ENCODE data around the gene PCSK4.

Gene PCSK4

GRCh38 chr19:1489463-1490310 is 463 bp downstream of the PCSK4 start:
- TF ChIP-seq TOX (CRISPR knock-in tag; IDR thresholded peaks at IDR 0.05; ENCODE audit: borderline replicate concordance) (no peak), CREB5 (CRISPR knock-in tag; IDR thresholded peaks at IDR 0.05; ENCODE audit: low read depth) (no peak), POU6F1 (CRISPR knock-in tag; IDR thresholded peaks at IDR 0.05; ENCODE audit: borderline replicate concordance, low read depth) (no peak), ZNF70 (CRISPR knock-in tag; IDR thresholded peaks at IDR 0.05) (no peak), CSDC2 (CRISPR knock-in tag; IDR thresholded peaks at IDR 0.05) (no peak), CSRNP3 (CRISPR knock-in tag; IDR thresholded peaks at IDR 0.05) (no peak), ZNF565 (CRISPR knock-in tag; conservative IDR thresholded peaks at IDR 0.05; ENCODE audit: low read depth) (no peak), ISL1 (CRISPR knock-in tag; IDR thresholded peaks at IDR 0.05) (no peak), ESRRG (CRISPR knock-in tag; IDR thresholded peaks at IDR 0.05) (no peak), GLIS3 (CRISPR knock-in tag; IDR thresholded peaks at IDR 0.05) (no peak), ARNTL (CRISPR knock-in tag; IDR thresholded peaks at IDR 0.05; ENCODE audit: borderline replicate concordance, low read depth) (no peak), OSR1 (CRISPR knock-in tag; IDR thresholded peaks at IDR 0.05) (no peak), ZFP30 (CRISPR knock-in tag; IDR thresholded peaks at IDR 0.05) (no peak), TSHZ2 (CRISPR knock-in tag; IDR thresholded peaks at IDR 0.05) (no peak), ZFP3 (CRISPR knock-in tag; IDR thresholded peaks at IDR 0.05) (no peak), ZNF8 (CRISPR knock-in tag; IDR thresholded peaks at IDR 0.05) (no peak), TCF4 (CRISPR knock-in tag; IDR thresholded peaks at IDR 0.05; ENCODE audit: borderline replicate concordance) (no peak)
- ATAC-seq, result no peak

- no peak for ATAC-seq
- no peak for TF ChIP-seq ZNF8 (CRISPR knock-in tag; IDR thresholded peaks at IDR 0.05)
- no peak for TF ChIP-seq TCF4 (CRISPR knock-in tag; IDR thresholded peaks at IDR 0.05; ENCODE audit: borderline replicate concordance)
These were observed 1.9 kb downstream of the PCSK4 start for GRCh38 chr19:1488282-1488601.

- TF ChIP-seq ZNF70 (CRISPR knock-in tag; IDR thresholded peaks at IDR 0.05), result no peak
- TF ChIP-seq ZNF8 (CRISPR knock-in tag; IDR thresholded peaks at IDR 0.05), result no peak
- no peak for TF ChIP-seq CREB5 (CRISPR knock-in tag; IDR thresholded peaks at IDR 0.05; ENCODE audit: low read depth)
- TF ChIP-seq ZNF565 (CRISPR knock-in tag; conservative IDR thresholded peaks at IDR 0.05; ENCODE audit: low read depth), result no peak
- no peak for TF ChIP-seq RARB (CRISPR knock-in tag; IDR thresholded peaks at IDR 0.05)
- no peak for TF ChIP-seq OSR1 (CRISPR knock-in tag; IDR thresholded peaks at IDR 0.05)
- no peak for TF ChIP-seq ZFP30 (CRISPR knock-in tag; IDR thresholded peaks at IDR 0.05)
- TF ChIP-seq PATZ1 (CRISPR knock-in tag; IDR thresholded peaks at IDR 0.05; ENCODE audit: borderline replicate concordance), result no peak
- no peak for TF ChIP-seq ARNTL (CRISPR knock-in tag; IDR thresholded peaks at IDR 0.05; ENCODE audit: borderline replicate concordance, low read depth)
- TF ChIP-seq CSDC2 (CRISPR knock-in tag; IDR thresholded peaks at IDR 0.05), result no peak
- TF ChIP-seq SNAI2 (CRISPR knock-in tag; IDR thresholded peaks at IDR 0.05), result no peak
- no peak for TF ChIP-seq GLIS3 (CRISPR knock-in tag; IDR thresholded peaks at IDR 0.05)
- no peak for TF ChIP-seq ISL1 (CRISPR knock-in tag; IDR thresholded peaks at IDR 0.05)
- no peak for TF ChIP-seq ZC3H10 (CRISPR knock-in tag; IDR thresholded peaks at IDR 0.05)
- no peak for TF ChIP-seq BACH2 (CRISPR knock-in tag; IDR thresholded peaks at IDR 0.05; ENCODE audit: borderline replicate concordance)
- no peak for ATAC-seq
These were observed 2.4 kb downstream of the PCSK4 start for GRCh38 chr19:1487576-1488281.

All from SK-N-SH treated with all-trans-retinoic acid at 6 μM for 48 hours (cell line).